ENCODE data around the gene ASTN2.

The ASTN2 gene

GRCh38 chr9:117427357-117427913 lies 12.6 kb upstream of the ASTN2 start:
- H3K9me3 Mint-ChIP-seq: no peaks in the 10 kb centered on the region
- no peak overlapping the region for H3K4me3 Mint-ChIP-seq
- H3K27me3 Mint-ChIP-seq (ENCODE audit: low read depth): no peaks in the 10 kb centered on the region
- H3K4me1 Mint-ChIP-seq (ENCODE audit: low read depth): no peaks in the 10 kb centered on the region
- H3K36me3 Mint-ChIP-seq (ENCODE audit: low read depth): no peaks in the 10 kb centered on the region
- no peak overlapping the region for H3K27ac Mint-ChIP-seq

DNA sequence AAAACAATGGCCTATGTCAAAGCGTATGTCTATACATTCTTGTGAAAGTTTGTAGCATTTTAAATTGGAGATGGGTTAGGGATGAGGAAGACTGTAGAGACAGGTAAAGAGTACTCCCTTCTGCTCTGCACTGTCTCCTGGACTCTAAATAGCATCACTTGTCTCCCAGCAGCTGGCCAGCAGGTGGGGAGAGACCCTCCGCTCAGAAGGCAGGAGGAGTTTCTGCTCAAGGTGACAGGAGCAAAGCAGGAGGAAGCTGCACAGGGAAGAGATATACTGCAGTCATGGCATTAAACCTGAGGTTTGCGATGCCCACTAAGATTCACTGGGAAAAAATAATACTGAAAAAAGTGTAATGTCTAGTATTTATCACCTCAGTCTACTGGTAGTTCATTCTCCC lies 10.7 kb upstream of the ASTN2 start:
- H3K36me3 Mint-ChIP-seq (ENCODE audit: low read depth): no peaks in the 10 kb centered on the region
- no peaks in the 10 kb centered on the region for H3K4me1 Mint-ChIP-seq (ENCODE audit: low read depth)
- H3K4me3 Mint-ChIP-seq: no peak overlapping the region
- H3K27ac Mint-ChIP-seq: no peak overlapping the region
- no peaks in the 10 kb centered on the region for H3K9me3 Mint-ChIP-seq
- H3K27me3 Mint-ChIP-seq (ENCODE audit: low read depth): no peaks in the 10 kb centered on the region

DNA sequence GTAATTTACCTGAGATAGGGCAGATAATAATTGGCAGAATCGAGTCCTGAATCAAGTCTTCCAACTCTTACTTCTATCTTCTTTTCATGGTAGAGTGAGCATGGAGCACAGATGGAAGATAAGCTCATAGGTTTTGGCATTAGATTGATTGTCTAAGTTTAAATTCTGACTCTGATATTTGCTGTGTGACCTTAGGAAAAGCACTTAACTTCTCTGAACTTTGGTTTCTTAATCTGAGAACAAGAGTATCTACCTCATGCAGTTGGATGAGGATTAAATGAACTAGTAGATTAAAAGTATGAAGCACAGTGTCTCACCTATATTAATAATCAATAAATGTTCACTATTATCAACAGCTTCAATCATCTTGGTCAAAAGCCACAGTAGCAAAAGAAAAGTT lies 9.4 kb upstream of the ASTN2 start:
- no peak overlapping the region for H3K27ac Mint-ChIP-seq
- no peaks in the 10 kb centered on the region for H3K4me1 Mint-ChIP-seq (ENCODE audit: low read depth)
- H3K27me3 Mint-ChIP-seq (ENCODE audit: low read depth): no peaks in the 10 kb centered on the region
- no peaks in the 10 kb centered on the region for H3K36me3 Mint-ChIP-seq (ENCODE audit: low read depth)
- H3K4me3 Mint-ChIP-seq: no peak overlapping the region
- H3K9me3 Mint-ChIP-seq: no peaks in the 10 kb centered on the region

DNA sequence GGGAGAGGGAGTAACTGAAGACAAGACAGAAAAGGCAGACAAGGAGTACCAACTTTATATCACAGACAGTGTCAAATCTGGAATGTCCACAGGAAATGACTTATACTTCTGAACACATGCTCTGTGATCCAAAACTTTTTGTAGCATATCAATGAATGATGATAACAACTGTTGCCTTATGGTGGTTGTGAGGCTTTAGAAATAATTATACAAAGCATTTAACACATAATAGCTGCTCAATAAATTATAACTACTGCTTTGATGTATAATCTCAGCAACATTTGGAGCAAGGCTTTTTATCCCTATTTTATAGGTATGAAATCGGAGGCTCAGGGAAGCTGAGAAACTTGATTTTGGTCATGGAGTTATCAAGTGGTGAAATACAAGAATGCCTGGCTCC lies 3.3 kb upstream of the ASTN2 start:
- Mint-ChIP-seq H3K4me3 (no peak overlapping the region), H3K9me3 (no peaks in the 10 kb centered on the region), H3K27ac (no peak overlapping the region), H3K4me1 (ENCODE audit: low read depth) (peaks cover 2% of the 10 kb centered on the region), H3K36me3 (ENCODE audit: low read depth) (no peaks in the 10 kb centered on the region), H3K27me3 (ENCODE audit: low read depth) (peaks cover 9% of the 10 kb centered on the region)

DNA sequence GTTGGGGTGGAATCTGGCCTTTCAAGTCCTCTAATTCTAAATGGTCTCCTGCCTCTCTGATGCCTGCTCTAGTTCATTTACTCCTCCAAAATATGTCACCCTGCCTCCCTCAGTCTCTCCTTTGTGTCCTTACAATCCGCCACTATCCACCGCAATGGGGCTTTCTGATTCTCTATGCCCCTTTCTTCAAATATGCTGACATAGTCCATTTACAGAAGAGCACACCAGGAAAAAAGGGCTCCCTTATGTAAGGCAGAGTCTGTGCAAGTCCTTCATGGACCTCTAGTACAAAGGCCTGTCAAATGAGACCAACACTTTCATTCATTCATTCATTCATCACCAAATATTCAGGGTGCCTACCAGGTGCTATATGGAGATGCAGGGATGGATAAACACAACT lies 2.0 kb upstream of the ASTN2 start:
- peaks cover 22% of the 10 kb centered on the region for H3K27me3 Mint-ChIP-seq (ENCODE audit: low read depth)
- H3K36me3 Mint-ChIP-seq (ENCODE audit: low read depth): no peaks in the 10 kb centered on the region
- no peak overlapping the region for H3K27ac Mint-ChIP-seq
- H3K4me1 Mint-ChIP-seq (ENCODE audit: low read depth): peaks cover 2% of the 10 kb centered on the region
- H3K9me3 Mint-ChIP-seq: no peaks in the 10 kb centered on the region
- H3K4me3 Mint-ChIP-seq: no peak overlapping the region

GRCh38 chr9:117415358-117415914 lies 579 bp upstream of the ASTN2 start:
- H3K4me1 Mint-ChIP-seq (ENCODE audit: low read depth): peaks cover 2% of the 10 kb centered on the region
- no peak overlapping the region for H3K27ac Mint-ChIP-seq

DNA sequence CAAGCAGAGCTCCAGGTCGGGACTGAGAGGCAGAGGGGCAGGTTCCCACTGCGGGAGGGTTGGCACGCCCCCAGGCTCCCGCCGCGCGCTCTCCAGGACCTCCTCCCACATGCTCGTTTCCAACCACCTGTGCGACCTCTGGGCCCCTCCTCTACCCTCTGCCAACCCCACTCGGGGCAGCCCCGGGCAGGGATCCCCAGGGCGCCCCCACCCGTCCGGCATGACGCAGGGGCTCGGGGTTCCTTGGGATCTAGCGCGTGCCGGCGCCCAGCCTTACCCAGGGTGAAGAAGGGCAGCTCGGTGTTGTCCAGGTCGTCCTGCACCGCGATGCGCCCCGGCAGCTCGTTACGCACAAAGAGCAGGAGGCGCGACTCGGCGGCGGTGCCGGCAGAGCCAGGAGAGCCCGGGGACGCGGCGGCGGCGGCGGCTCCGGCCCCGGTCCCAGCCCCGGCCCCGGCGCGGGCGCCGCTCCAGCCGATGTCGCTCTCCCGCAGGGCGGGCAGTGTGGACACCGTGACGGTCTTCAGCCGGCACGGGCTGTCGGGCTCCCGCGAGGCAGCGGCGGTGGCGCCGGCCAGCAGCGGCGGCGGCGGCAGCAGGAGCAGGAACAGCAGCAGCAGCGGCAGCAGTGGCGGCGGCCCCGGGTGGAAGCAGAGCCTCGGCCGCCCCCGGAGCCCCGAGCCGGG lies 494 bp downstream of the ASTN2 start:
- H3K27me3 Mint-ChIP-seq (ENCODE audit: low read depth): peaks cover 33% of the 10 kb centered on the region
- no peaks in the 10 kb centered on the region for H3K9me3 Mint-ChIP-seq
- no peak overlapping the region for H3K27ac Mint-ChIP-seq
- no peaks in the 10 kb centered on the region for H3K36me3 Mint-ChIP-seq (ENCODE audit: low read depth)
- H3K4me3 Mint-ChIP-seq: no peak overlapping the region
- H3K4me1 Mint-ChIP-seq (ENCODE audit: low read depth): peaks cover 2% of the 10 kb centered on the region

More at GRCh38 chr9:117415358-117415914, 579 bp upstream of the ASTN2 start:
- Mint-ChIP-seq H3K9me3 (no peaks in the 10 kb centered on the region), H3K36me3 (ENCODE audit: low read depth) (no peaks in the 10 kb centered on the region), H3K27me3 (ENCODE audit: low read depth) (peaks cover 33% of the 10 kb centered on the region), H3K4me3 (no peak overlapping the region)

DNA sequence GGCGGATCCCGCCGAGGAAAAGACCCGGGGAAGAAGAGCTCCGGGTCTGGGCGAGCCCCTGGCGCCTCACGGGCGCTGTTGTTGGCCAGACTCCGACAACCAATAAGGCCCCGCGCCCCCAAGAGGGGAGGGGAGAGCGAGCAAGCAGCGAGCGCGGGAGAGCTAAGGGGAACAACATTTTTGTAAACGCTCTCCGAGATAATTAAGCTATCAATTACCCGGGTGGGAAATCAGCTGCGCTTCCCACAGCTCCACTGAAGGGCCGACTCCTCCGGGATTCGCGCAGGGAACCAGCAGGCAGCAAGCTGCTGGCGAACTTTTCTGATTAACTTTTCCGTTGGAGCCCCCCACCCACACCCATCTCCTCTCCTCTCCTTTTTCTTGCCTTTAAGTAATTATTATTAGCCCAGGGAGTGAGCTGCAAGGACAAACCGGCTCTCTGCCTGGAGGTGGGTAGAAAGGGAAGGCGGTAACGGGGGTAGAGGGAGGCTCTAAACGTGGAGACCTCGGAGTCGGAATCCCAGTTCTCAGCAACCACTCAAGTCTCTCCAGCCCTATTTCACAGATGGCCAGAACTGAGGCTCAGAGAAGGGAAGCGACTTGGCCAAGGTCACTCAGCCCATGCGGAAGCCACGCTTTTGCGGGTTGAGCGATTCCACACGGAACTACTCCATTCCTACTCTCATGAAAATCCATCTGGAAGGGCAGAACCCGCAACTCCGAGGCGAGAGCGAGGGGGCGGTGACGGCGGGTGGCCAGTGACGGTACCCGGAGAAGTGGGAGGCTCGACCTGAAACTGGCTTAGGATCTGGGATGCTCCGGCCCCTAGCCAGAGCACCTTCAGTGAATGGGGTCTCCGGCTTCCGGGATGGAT lies 1.3 kb downstream of the ASTN2 start:
- Mint-ChIP-seq H3K4me1 (ENCODE audit: low read depth) (peaks cover 2% of the 10 kb centered on the region), H3K36me3 (ENCODE audit: low read depth) (no peaks in the 10 kb centered on the region), H3K27me3 (ENCODE audit: low read depth) (peaks cover 33% of the 10 kb centered on the region), H3K4me3 (no peak overlapping the region), H3K9me3 (no peaks in the 10 kb centered on the region), H3K27ac (no peak overlapping the region)

DNA sequence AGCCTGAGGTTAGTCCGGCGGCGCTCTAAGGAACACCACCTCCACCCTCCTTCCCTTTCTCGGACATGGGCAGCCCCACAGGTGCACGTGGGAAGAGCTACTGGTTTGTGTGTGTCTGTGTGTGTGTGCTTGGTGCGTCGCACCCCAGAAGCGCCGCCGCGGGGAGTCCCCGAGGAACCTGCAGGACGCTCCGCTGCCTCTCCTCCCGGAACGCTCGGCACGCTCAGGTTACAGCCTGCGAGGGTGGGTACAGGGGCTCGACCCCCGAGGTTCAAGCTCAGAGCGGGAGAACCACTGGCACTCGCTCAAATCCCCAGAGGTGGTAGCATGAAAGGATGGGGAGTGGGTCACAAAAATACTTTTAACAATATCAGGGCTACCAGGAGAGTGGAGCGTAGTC lies 2.0 kb downstream of the ASTN2 start:
- no peaks in the 10 kb centered on the region for H3K36me3 Mint-ChIP-seq (ENCODE audit: low read depth)
- no peak overlapping the region for H3K4me3 Mint-ChIP-seq
- peaks cover 2% of the 10 kb centered on the region for H3K4me1 Mint-ChIP-seq (ENCODE audit: low read depth)

DNA sequence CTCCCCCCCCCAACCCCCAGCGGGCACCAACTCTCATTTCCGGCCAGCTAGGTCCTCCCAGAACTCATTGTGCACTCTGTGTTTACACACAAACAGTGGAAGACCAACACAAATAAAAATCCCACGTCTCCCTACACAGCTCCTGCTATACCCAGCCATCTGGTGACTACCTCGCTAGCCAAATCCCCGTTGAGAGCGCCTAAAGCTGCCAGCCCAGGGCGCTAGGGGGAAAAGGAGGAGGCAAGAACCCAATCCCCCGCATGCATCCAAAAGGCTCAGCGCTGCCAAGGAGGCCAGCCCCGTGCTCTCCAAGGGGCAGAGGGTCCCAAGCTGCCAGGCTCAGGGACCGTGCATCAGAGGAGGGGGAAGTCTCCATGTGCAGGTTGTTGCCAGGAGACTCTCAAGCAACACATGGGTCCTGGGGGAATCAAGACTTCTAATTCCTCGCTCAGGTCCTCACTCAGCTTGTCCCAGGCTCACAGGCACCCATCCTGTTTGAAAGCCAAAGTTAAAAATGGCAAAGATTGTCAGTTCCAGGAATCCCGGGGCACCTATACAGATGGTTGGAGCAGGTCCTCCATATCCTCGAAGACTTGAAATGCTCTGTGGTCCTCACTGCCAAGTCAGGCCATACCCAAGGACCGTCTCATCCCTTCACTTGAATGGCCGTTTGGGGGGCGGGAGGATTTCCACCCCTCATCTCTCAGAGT lies 2.7 kb downstream of the ASTN2 start:
- H3K4me1 Mint-ChIP-seq (ENCODE audit: low read depth): peaks cover 2% of the 10 kb centered on the region
- H3K27ac Mint-ChIP-seq: no peak overlapping the region
- no peak overlapping the region for H3K4me3 Mint-ChIP-seq
- no peaks in the 10 kb centered on the region for H3K36me3 Mint-ChIP-seq (ENCODE audit: low read depth)
- peaks cover 33% of the 10 kb centered on the region for H3K27me3 Mint-ChIP-seq (ENCODE audit: low read depth)
- no peaks in the 10 kb centered on the region for H3K9me3 Mint-ChIP-seq

More for the DNA sequence above, 2.0 kb downstream of the ASTN2 start:
- Mint-ChIP-seq H3K27me3 (ENCODE audit: low read depth) (peaks cover 33% of the 10 kb centered on the region), H3K27ac (no peak overlapping the region), H3K9me3 (no peaks in the 10 kb centered on the region)

DNA sequence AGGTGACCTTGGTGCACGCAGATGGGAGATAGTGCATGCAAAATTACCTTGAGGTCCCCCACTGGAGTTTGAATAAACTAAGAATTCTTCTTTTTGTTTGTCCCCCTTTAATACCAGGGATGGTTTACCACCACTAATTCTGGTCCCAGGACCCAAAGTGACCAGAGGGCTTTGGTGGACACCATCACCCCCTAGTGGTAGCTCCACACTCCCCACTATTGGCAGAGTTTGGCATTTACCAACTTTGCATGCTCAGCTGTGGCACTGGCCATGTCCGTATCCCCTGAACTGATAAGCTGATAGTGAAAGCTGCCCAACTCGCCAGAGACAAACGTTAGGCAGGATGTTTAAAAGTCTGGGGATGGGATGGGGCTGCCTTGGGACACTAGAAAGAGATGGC lies 3.3 kb downstream of the ASTN2 start:
- Mint-ChIP-seq H3K36me3 (ENCODE audit: low read depth) (no peaks in the 10 kb centered on the region), H3K9me3 (no peaks in the 10 kb centered on the region), H3K4me1 (ENCODE audit: low read depth) (peaks cover 2% of the 10 kb centered on the region), H3K27me3 (ENCODE audit: low read depth) (peaks cover 33% of the 10 kb centered on the region), H3K4me3 (no peak overlapping the region), H3K27ac (no peak overlapping the region)

DNA sequence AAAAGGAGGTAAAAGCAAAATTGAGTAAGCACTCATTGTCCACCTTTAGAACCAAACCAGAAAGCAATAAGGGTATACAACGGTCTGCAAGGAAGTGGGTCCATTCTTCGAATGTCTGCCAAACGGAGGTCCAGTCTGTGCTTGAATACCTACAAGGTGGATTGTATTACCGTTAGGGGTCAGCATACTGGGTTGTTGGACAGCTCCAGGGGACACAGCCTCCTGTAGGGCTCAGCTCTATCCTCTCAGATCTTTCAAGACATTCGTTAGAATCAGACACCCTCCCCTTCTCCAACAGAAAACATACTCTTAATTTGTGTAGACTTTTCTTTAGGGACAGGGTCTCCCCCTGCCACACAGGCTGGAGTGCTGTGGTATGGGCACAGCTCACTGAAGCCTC lies 5.5 kb downstream of the ASTN2 start:
- Mint-ChIP-seq H3K27me3 (ENCODE audit: low read depth) (peaks cover 33% of the 10 kb centered on the region), H3K4me3 (no peak overlapping the region), H3K4me1 (ENCODE audit: low read depth) (peaks cover 2% of the 10 kb centered on the region), H3K9me3 (no peaks in the 10 kb centered on the region), H3K27ac (no peak overlapping the region), H3K36me3 (ENCODE audit: low read depth) (no peaks in the 10 kb centered on the region)

DNA sequence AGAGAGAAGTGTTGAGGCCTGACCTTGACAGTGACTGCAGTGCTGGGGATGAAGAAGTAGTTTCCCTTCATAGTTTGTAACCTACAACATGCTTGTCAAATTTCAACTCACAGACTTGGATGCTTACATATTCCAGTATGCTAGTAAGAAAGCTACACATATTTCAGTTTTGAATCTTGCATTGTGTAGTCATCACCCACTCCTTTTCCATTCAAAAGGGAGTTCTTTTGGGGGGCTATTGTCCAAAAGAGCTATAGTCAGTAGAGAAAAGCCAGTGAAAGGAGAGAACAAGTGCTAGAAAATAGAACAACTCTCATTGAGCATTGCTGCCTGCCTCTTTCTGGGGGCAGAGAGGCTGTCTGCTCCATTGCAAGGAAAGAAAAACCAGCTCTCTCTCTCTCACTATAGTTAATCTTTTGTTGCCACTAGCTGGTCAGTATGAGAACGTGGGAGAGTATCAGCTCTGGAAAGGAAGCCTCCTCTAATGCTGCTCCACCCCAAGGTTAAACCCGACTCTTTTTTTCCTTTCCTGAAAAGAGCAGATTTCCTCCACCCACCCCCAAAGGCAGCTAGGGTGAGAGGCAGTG lies 7.3 kb downstream of the ASTN2 start:
- Mint-ChIP-seq H3K27me3 (ENCODE audit: low read depth) (peaks cover 17% of the 10 kb centered on the region), H3K36me3 (ENCODE audit: low read depth) (no peaks in the 10 kb centered on the region), H3K27ac (no peak overlapping the region), H3K9me3 (no peaks in the 10 kb centered on the region), H3K4me3 (no peak overlapping the region), H3K4me1 (ENCODE audit: low read depth) (no peaks in the 10 kb centered on the region)

All from T-helper 1 cell treated with Interleukin-12 subunit alpha and Interleukin-12 subunit beta and Interleukin-4 antibody, amounts not matched to agents 30 μg/mL and 1 μg/mL, for 36 hours (primary cell).